Stimulated activated CD8-positive, alpha-beta memory T cell treated with anti-CD3 and anti-CD28 coated beads, Interleukin-4, amount 100 ng/mL, for 1 hour (primary cell): ENCODE results near the gene TMEM106B.
"Not testable (repeated sequence)": the region's sequence is repeated elsewhere in the genome, so short reads cannot be mapped to it uniquely, and the experiment has no call there.

Source experiments
- DNase-seq, 2 donors: peaks; one replicate each; pipeline ENCODE4 v3.0.0-alpha.2; 2020; ENCODE audit warnings: low read depth in 2 of 2, low spot score in 1 of 2

Gene TMEM106B

DNA sequence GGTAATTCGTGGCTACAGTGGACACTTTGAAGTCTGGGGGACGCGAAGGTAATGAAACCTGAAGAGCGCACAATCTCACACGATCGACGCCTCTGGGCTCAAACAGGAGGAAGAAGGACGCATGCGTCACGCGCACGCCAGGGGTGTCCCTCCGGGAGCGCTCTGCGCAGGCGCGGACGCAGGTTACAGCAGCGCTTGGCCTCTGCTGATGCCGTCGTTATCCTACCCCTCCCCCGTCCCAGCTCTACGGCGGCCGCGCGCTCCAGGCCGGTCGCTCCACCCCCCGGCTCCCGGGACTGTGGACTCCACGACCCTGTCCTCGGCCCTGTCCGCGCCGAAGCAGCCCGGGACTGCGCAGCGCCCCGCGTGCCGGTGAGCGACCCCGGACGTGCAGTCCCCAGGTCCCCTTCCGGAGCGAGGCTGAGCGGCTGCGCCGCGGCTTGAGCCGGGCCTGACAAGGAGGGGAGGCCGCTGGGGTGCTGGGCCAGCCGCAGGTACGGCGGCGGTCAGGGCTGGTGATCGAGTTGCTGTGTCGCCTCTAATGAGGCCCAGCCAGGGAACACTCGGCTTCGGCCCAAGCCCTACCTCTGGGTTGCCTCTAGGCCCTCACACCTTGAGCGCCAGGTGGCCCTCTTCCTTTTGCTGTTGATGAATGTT lies at the start of gene TMEM106B:
TMEM106B (plus strand) TSS at position 241 of the 657 bp plus-strand sequence. CDS start 3,517 bp downstream, outside the sequence.
- DNase-seq = peak; percentile 95 to 97

GRCh38 chr7:12162415-12163113 lies 48.5 kb upstream of the TMEM106B start:
- no peak for DNase-seq

DNA sequence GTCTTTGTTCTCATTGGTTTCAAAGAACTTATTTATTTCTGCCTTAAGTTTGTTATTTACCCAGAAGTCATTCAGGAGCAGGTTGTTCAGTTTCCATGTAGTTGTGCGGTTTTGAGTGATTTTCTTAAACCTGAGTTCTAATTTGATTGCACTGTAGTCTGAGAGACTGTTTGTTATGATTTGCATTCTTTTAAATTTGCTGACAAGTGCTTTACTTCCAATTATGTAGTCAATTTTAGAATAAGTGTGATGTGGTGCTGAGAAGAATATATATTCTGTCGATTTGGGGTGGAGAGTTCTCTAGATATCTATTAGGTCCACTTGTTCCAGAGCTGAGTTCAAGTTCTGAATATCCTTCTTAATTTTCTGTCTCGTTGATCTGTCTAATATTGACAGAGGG lies 43.0 kb upstream of the TMEM106B start:
- DNase-seq = not testable (repeated sequence)

GRCh38 chr7:12169981-12170820 lies 40.9 kb upstream of the TMEM106B start:
- peak in 1 of 2 donors; percentile 9 for DNase-seq

GRCh38 chr7:12173671-12174070 lies 37.4 kb upstream of the TMEM106B start:
- no peak for DNase-seq

- no peak for DNase-seq
Observed at GRCh38 chr7:12174931-12175330, 36.2 kb upstream of the TMEM106B start.

DNA sequence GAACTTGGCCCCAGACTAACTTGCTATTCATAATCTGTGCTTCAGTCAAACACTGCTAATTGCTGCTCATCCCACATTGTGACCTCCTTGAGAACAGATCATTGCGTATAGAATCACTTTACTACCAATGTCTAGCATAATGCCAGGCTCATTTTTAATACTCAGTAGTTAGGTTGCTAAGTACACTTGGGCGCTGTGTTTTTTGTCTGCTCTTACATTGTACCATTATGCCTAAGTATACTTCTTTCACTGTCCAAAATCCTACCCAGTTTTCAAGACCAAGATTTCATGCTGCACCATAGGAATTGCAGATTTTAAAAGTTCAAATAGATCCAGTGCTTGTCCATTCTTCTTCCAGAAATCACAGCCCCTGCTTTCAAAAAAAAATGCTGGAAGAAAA lies 32.8 kb upstream of the TMEM106B start:
- no peak for DNase-seq

- DNase-seq = no peak
Observed at GRCh38 chr7:12194426-12194825, 16.7 kb upstream of the TMEM106B start.

DNA sequence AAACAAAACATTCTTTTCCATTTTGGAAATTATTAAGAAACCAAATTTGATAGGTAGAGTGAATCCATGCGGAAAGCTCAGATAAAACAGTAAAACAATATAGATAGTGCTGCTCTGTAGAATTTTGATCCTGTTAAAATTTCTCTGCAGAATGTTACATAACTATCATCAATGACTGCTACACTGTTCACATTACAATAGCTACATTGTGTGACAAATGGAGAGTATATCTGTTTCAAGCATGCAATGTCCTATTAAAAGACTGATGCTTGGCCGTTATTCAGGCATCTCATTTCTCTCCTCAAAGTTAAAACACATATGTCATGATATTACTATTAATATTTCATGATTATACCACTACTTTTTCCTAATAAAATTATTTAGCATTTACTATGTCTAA lies 14.7 kb upstream of the TMEM106B start:
- no peak for DNase-seq

- no peak for DNase-seq
Observed at GRCh38 chr7:12199363-12199762, 11.7 kb upstream of the TMEM106B start.

GRCh38 chr7:12207046-12207445 lies 4.0 kb upstream of the TMEM106B start:
- DNase-seq = no peak

GRCh38 chr7:12209221-12209620 lies 1.9 kb upstream of the TMEM106B start:
- DNase-seq = no peak

DNA sequence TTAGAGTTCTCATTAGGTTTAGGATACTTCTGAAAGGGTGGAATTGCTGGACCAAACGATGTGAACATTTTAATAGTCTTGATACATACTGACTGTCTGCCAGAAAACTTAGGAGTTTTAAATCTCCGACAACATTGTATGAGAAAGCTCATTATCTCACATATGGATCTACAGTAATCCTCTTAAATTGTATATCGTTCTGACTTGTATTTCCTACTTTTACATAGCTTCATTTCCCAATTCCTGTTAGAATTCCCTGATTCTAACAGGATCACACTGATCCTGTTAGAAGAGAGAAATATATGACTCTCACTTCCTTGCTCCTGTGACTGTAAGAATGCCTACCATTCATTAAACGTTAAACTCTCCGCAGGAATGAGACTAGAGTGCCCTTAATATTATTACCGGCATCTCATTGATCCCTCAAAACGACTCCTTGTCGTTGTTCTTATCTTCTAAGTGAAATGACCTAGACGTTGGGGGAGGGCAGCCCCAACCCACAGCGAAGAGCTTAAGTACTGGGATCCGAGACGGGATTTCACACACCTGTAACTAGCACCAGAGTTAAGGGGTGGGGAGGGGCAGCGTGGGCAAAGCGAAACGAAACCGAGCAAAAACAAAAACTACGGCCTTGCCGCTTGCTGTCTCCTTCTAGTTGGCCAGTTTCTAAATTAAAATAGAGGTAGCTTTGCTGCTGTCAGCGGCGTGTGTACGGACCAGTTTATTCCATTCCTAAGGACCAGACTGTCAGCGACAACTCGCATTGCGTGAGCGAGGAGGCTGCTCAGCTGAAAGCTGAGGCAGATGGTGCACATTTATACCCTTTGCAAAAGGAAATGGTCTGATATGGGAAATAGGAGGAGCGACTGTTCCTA lies 678 bp upstream of the TMEM106B start:
- no peak for DNase-seq

DNA sequence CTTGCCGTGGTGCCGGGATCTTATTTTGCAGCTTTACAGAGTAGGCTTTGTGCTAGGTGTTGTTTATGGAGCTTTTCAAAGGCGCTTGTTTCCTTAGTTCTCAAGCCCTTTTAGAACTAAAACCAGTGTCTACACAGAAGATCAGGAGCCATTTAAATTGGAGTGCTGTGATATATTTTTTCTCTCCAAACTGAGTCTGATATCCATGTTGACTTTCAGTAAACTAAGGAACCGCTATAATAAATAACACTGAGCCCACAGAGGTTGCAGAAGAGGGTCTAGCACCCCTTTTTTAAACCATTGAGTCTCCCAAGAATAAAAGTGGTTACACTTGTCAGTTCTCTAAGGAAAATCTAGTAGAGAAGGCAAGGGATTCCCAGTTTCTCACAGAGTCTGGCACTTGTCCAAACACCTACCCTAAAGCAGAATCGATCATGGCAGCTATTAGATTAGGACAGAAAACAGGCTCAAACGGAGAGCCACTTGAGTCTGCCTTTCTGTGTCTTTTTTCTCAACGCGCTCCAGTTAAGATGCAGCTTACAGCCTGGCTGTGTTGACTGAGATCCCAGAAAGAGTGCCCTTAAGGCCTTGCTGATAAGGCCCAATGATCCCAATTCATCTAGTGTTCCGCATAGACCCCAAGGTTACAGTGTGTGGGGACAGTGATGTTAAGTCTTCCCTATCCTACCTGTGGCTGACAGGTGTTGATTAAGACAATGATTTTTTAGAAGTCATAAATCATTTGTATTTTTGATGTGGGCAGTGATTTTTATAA lies 804 bp downstream of the TMEM106B start:
- DNase-seq = no peak

- no peak for DNase-seq
Observed at GRCh38 chr7:12217311-12217710, 6.2 kb downstream of the TMEM106B start.

- DNase-seq = no peak
Observed at GRCh38 chr7:12220389-12221046, 9.4 kb downstream of the TMEM106B start.

GRCh38 chr7:12221414-12221813 lies 10.3 kb downstream of the TMEM106B start:
- DNase-seq = no peak

- no peak for DNase-seq
Observed at GRCh38 chr7:12222889-12223579, 11.9 kb downstream of the TMEM106B start.

DNA sequence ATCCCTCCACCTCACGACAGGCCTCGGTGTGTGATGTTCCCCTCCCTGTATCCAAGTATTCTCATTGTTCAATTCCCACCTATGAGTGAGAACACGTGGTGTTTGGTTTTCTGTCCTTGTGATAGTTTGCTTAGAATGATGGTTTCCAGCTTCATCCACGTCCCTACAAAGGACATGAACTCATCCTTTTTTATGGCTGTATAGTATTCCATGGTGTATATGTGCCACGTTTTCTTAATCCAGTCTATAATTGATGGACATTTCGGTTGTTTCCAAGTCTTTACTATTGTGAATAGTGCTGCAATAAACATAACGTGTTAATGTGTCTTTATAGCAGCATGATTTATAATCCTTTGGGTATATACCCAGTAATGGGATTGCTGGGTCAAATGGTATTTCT lies 13.9 kb downstream of the TMEM106B start:
- not testable (repeated sequence) for DNase-seq
